H1 (cell line): ENCODE data around the gene RBFOX1. TPM values are rescaled to one million over a fixed set of nuclear protein-coding genes. Genes with fewer than 3 reads are reported as not detected.

ENCODE experiments used
- CTCF ChIA-PET: fragments of 300-600 bp; sonication (Branson Sonifier 250); formaldehyde crosslinking; loops from one replicate; lab custom pipeline; 2021; ENCODE audit not compliant: partially characterized antibody; lab: Charles Lee
- POLR2A ChIA-PET: fragments of 300-600 bp; sonication (Branson Sonifier 250); formaldehyde crosslinking; loops from one replicate; lab custom pipeline; 2021; ENCODE audit warnings: inconsistent platforms; ENCODE audit not compliant: partially characterized antibody; lab: Charles Lee
- DNase-seq, 2 experiments: peaks; one replicate each; pipeline versions ENCODE4 v3.0.0 to v3.0.0-alpha.2; 2010 to 2022; ENCODE audit warnings: low spot score in 2 of 2, low read depth in 1 of 2, mixed read lengths in 1 of 2
- FAIRE-seq: peaks from 2 replicates; lab custom pipeline; 2011; peaks lifted over from hg19 to GRCh38; lab: Jason Lieb, UNC
- H2AFZ ChIP-seq: 2 replicates; pipeline ENCODE4 v1.8.1; 2012; ENCODE audit warnings: low read length, inconsistent platforms
- H2AK5ac ChIP-seq: 2 replicates; pipeline ENCODE4 v1.6.1; 2013; ENCODE audit warnings: low read depth, low read length
- H2BK120ac ChIP-seq: replicated peaks from 2 replicates; pipeline ENCODE3; 2013; ENCODE audit warnings: low read depth, low read length, inconsistent platforms
- H2BK12ac ChIP-seq: 2 replicates; pipeline ENCODE4 v1.6.1; 2013; ENCODE audit warnings: low read depth, low read length
- H2BK15ac ChIP-seq: 2 replicates; pipeline ENCODE4 v1.6.1; 2013; ENCODE audit warnings: low read length
- H2BK20ac ChIP-seq: 2 replicates; pipeline ENCODE4 v1.6.1; 2013; ENCODE audit warnings: low read length
- H2BK5ac ChIP-seq: 2 replicates; pipeline ENCODE4 v1.6.1; 2013; ENCODE audit warnings: low read depth, low read length
- H3K14ac ChIP-seq: 2 replicates; pipeline ENCODE4 v1.6.1; 2013; ENCODE audit warnings: inconsistent platforms; ENCODE audit not compliant: insufficient read length
- H3K18ac ChIP-seq: 2 replicates; pipeline ENCODE4 v1.6.1; 2013; ENCODE audit warnings: low read length; ENCODE audit errors: extremely low read depth
- H3K23ac ChIP-seq: 2 replicates; pipeline ENCODE4 v1.6.1; 2013; ENCODE audit warnings: inconsistent platforms; ENCODE audit not compliant: insufficient read length
- H3K23me2 ChIP-seq: 2 replicates; pipeline ENCODE4 v1.6.1; 2013; ENCODE audit warnings: low read depth, low read length
- H3K27ac ChIP-seq: 2 replicates; pipeline ENCODE4 v1.6.1; 2011; ENCODE audit warnings: low read depth, low read length, inconsistent platforms
- H3K27me3 ChIP-seq, 4 experiments: replicated peaks in 1 of 4; 1 replicate in 1 of 4; 2 replicates in 3 of 4; pipeline versions ENCODE4 v1.6.1 to v1.8.1; 2011 to 2013; ENCODE audit warnings: low read length in 3 of 4, mild to moderate bottlenecking in 3 of 4, inconsistent platforms in 2 of 4, mixed read lengths in 2 of 4, moderate library complexity in 1 of 4; ENCODE audit not compliant: control insufficient read depth in 3 of 4, insufficient read depth in 3 of 4; ENCODE audit errors: extremely low read depth in 1 of 4
- H3K36me3 ChIP-seq, 4 experiments: 2 replicates each; pipeline versions ENCODE4 v1.6.1 to v1.8.1; 2011 to 2013; ENCODE audit warnings: mild to moderate bottlenecking in 4 of 4, low read length in 3 of 4, moderate library complexity in 2 of 4, control low read depth in 1 of 4, inconsistent platforms in 1 of 4; ENCODE audit not compliant: insufficient read depth in 4 of 4, control insufficient read depth in 2 of 4
- H3K4ac ChIP-seq: replicated peaks from 2 replicates; pipeline ENCODE3; 2013; ENCODE audit warnings: low read length, low read depth, mixed read lengths, inconsistent platforms; ENCODE audit not compliant: insufficient read length
- H3K4me1 ChIP-seq, 4 experiments: replicated peaks in 1 of 4; 1 replicate in 1 of 4; 2 replicates in 3 of 4; pipeline versions ENCODE4 v1.6.1 to v1.8.1; 2011 to 2013; ENCODE audit warnings: low read length in 3 of 4, inconsistent platforms in 2 of 4, mixed read lengths in 1 of 4; ENCODE audit not compliant: insufficient read depth in 4 of 4, control insufficient read depth in 3 of 4
- H3K4me2 ChIP-seq, 2 experiments: 2 replicates each; pipeline versions ENCODE4 v1.6.1 to v1.8.1; 2011 to 2013; ENCODE audit warnings: low read depth in 2 of 2, low read length in 2 of 2, control low read depth in 1 of 2, inconsistent platforms in 1 of 2, mild to moderate bottlenecking in 1 of 2; ENCODE audit not compliant: insufficient read depth in 1 of 2
- H3K4me3 ChIP-seq, 4 experiments: fragments of 200-600, 300-600 bp in 1 of 4; sonication (generic), shearing (Covaris generic), sonication (Bioruptor Twin) in 1 of 4; 2 replicates each; pipeline versions ENCODE4 v1.5.1 to v1.8.1; 2011 to 2016; ENCODE audit warnings: low read length in 4 of 4, low read depth in 3 of 4, control low read depth in 2 of 4, inconsistent platforms in 2 of 4, mild to moderate bottlenecking in 2 of 4, mixed read lengths in 1 of 4, moderate library complexity in 1 of 4; ENCODE audit not compliant: insufficient read depth in 2 of 4; ENCODE audit errors: extremely low read depth in 1 of 4
- H3K56ac ChIP-seq: replicated peaks from 2 replicates; pipeline ENCODE3; 2013; ENCODE audit warnings: low read depth, mild to moderate bottlenecking, mixed read lengths, low read length, inconsistent platforms; ENCODE audit not compliant: insufficient read length
- H3K79me1 ChIP-seq: 2 replicates; pipeline ENCODE4 v1.6.1; 2013; ENCODE audit warnings: low read depth, low read length, control low read depth
- H3K79me2 ChIP-seq, 2 experiments: 2 replicates each; pipeline versions ENCODE4 v1.6.1 to v1.8.1; 2012 to 2013; ENCODE audit warnings: low read length in 2 of 2, mild to moderate bottlenecking in 2 of 2, inconsistent platforms in 1 of 2; ENCODE audit not compliant: insufficient read depth in 2 of 2, control insufficient read depth in 1 of 2
- H3K9ac ChIP-seq, 4 experiments: replicated peaks in 1 of 4; 1 replicate in 1 of 4; 2 replicates in 3 of 4; pipeline versions ENCODE4 v1.6.1 to v1.8.1; 2011 to 2013; ENCODE audit warnings: low read depth in 3 of 4, low read length in 3 of 4, control low read depth in 2 of 4, mild to moderate bottlenecking in 2 of 4, moderate library complexity in 2 of 4, inconsistent platforms in 1 of 4; ENCODE audit errors: extremely low read depth in 1 of 4
- H3K9me3 ChIP-seq, 2 experiments: 2 replicates each; pipeline versions ENCODE4 v1.6.1 to v1.8.1; 2012 to 2013; ENCODE audit warnings: mild to moderate bottlenecking in 2 of 2, moderate library complexity in 2 of 2, control low read depth in 1 of 2, inconsistent platforms in 1 of 2, low read depth in 1 of 2, low read length in 1 of 2, mixed read lengths in 1 of 2; ENCODE audit not compliant: insufficient read depth in 2 of 2
- H4K20me1 ChIP-seq, 2 experiments: replicated peaks in 1 of 2; 2 replicates each; pipeline versions ENCODE3 to v1.8.1; 2011 to 2013; ENCODE audit warnings: inconsistent platforms in 2 of 2, low read length in 2 of 2, mild to moderate bottlenecking in 1 of 2; ENCODE audit not compliant: insufficient read depth in 2 of 2, control insufficient read depth in 1 of 2
- H4K5ac ChIP-seq: 2 replicates; pipeline ENCODE4 v1.6.1; 2013; ENCODE audit warnings: low read length, low read depth, mixed read lengths, inconsistent platforms; ENCODE audit not compliant: insufficient read length
- H4K8ac ChIP-seq: 2 replicates; pipeline ENCODE4 v1.8.0; 2013; ENCODE audit warnings: mild to moderate bottlenecking, moderate library complexity, low read length, inconsistent platforms; ENCODE audit not compliant: insufficient read depth; ENCODE audit errors: extremely low read depth
- H4K91ac ChIP-seq: replicated peaks from 2 replicates; pipeline ENCODE3; 2013; ENCODE audit warnings: low read length, mixed read lengths, inconsistent platforms; ENCODE audit not compliant: insufficient read length
- JUN ChIP-seq: IDR thresholded peaks from 2 replicates; pipeline ENCODE4 v1.6.1; 2011; ENCODE audit warnings: low read depth, mild to moderate bottlenecking, improper control_type of control experiment, low read length
- JUND ChIP-seq: IDR thresholded peaks from 2 replicates; pipeline ENCODE4 v1.6.1; 2011; ENCODE audit warnings: mild to moderate bottlenecking, improper control_type of control experiment, low read length
- SAP30 ChIP-seq: fragments of 300-600 bp; sonication (generic); IDR thresholded peaks from 2 replicates; pipeline ENCODE4 v1.7.1; 2012; ENCODE audit warnings: low read length, moderate library complexity, mild to moderate bottlenecking, inconsistent platforms; ENCODE audit not compliant: insufficient read depth, insufficient replicate concordance
- WGBS, 2 experiments: shearing (Covaris generic) in 1 of 2; methylation state at CpG; one replicate each; pipeline versions ENCODE4 v1.1.6 to v1.1.7; 2013 to 2015; ENCODE audit warnings: low lambda C conversion rate in 2 of 2, mixed read lengths in 2 of 2, inconsistent platforms in 1 of 2, low coverage in 1 of 2, missing lambda C conversion rate in 1 of 2; ENCODE audit not compliant: insufficient replicate concordance in 2 of 2, insufficient coverage in 1 of 2, insufficient read length in 1 of 2; ENCODE audit errors: extremely low coverage in 1 of 2, missing lambda C conversion rate in 1 of 2; 5-methylcytosine and 5-hydroxymethylcytosine counted together
- polyA plus RNA-seq, 7 experiments: library from polyadenylated mRNA; depleted of rRNA in 3 of 7; stranded (reverse) in 5 of 7; unstranded in 2 of 7; fragments of >200 nt in 5 of 7; fragments of 200-250 nt in 2 of 7; gene quantifications; 1 replicate in 5 of 7; 2 replicates in 1 of 7; 4 replicates in 1 of 7; pipeline versions ENCODE4 v1.2.1 to v1.2.3, GENCODE V29; 2011 to 2013; ENCODE audit warnings: missing spikeins in 2 of 7, mixed read lengths in 2 of 7
- total RNA-seq: library from RNA; stranded (reverse); fragmentation: NEBNext Ultra II Directional; extraction: Animal tissue kit (Norgen Biotek cat#: 25700); gene quantifications from 2 replicates; pipeline ENCODE4 v1.2.1, GENCODE V29; 2021

The RBFOX1 gene
- total and polyA plus RNA-seq, 2 of the 8 experiments (the other 6 are each of a cell fraction or from before 2014, with no cell fraction given) = 1.7 to 2.8 TPM

DNA sequence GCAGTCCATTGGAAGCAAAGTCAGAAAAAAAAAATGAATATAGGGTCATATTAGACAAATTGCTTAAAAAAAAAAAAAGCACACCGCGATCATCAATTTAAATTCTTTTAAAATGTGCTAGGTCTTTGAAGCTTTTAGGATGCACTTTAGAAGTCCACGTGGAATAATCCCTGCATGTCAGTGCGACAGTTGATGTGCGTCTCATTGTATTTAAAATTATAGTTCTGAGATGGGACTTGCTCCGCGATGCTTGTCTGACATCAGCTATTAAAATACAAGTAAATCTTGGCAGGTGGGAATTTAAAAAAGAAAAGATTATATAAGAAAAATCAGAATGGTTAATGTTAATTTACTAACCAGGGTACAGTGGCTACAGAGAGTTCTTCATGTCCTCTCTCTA is 105.2 kb downstream of the RBFOX1 start:
- ChIA-PET POLR2A (no interaction called here), CTCF (interaction anchor here (0.6 to 0.7 kb wide), 2 partner anchors 114 to 378 kb away, joined by 4 read pairs; no protein-coding TSS in a partner anchor)
- Histone ChIP-seq H2BK20ac (no peak overlapping the region), H3K23ac (no peak overlapping the region), H2AK5ac (no peak overlapping the region), H3K4ac (no peak overlapping the region), H3K27ac (no peak overlapping the region), H2AFZ (no peak overlapping the region), H3K9me3 (no peaks in the 10 kb centered on the region), H4K5ac (no peak overlapping the region), H4K91ac (no peak overlapping the region), H3K27me3 (no peaks in the 10 kb centered on the region), H3K9ac (no peak overlapping the region), H3K4me2 (no peak overlapping the region), H3K79me2 (no peaks in the 10 kb centered on the region), H2BK15ac (no peak overlapping the region), H3K4me1 (peaks cover 3 to 22% (median 15%) of the 10 kb centered on the region in 4 experiments), H3K4me3 (no peak overlapping the region), H4K8ac (no peak overlapping the region), H3K56ac (no peak overlapping the region), H3K18ac (no peak overlapping the region), H3K23me2 (no peaks in the 10 kb centered on the region), H2BK12ac (no peak overlapping the region), H2BK120ac (no peak overlapping the region), H3K14ac (no peak overlapping the region), H4K20me1 (no peaks in the 10 kb centered on the region), H2BK5ac (no peak overlapping the region), H3K79me1 (no peaks in the 10 kb centered on the region), H3K36me3 (no peaks in the 10 kb centered on the region)
- DNase-seq = no peak
- WGBS, 2 experiments = 90% methylated on average over 7 of the region's 7 CpGs; no CpG with 5 or more reads in 1 of the 2 experiments
- no peak for FAIRE-seq
- TF ChIP-seq JUN = no peak
- TF ChIP-seq SAP30 = no peak
- TF ChIP-seq JUND = no peak
